ENCODE data around the gene ZNF423.

GRCh38 chr16:49587511-49587910, 268.4 kb downstream of the ZNF423 start:
- TF ChIP-seq EZH2 (IDR thresholded peaks at IDR 0.05; ENCODE audit: borderline replicate concordance, low read depth, low read length, poor library complexity, severe bottlenecking) = no peak
- TF ChIP-seq CTCF (conservative IDR thresholded peaks at IDR 0.05; ENCODE audit: low read depth, low read length) = no peak
